A549 (cell line): ENCODE measurements around the gene BPIFA1. TPM values are rescaled to one million over a fixed set of nuclear protein-coding genes. Genes with fewer than 3 reads are reported as not detected.

Experiments used
- ATAC-seq, 2 experiments: fragments of 200-7000 bp in 1 of 2; fragments of >200 bp in 1 of 2; cut with Nextera tagmentation in 1 of 2; cut with Tn5 transposase in 1 of 2; 3 replicates each; pipeline versions ENCODE4 v1.8.0 to v1.9.1; 2018 to 2020; ENCODE audit warnings: mild to moderate bottlenecking in 1 of 2, moderate library complexity in 1 of 2
- CTCF ChIA-PET: fragments of 300-600 bp; sonication (Branson Sonifier 250); formaldehyde crosslinking; extraction: SDS; loops from one replicate; lab custom pipeline; 2021; ENCODE audit warnings: antibody characterized with exemption, inconsistent platforms; lab: Yijun Ruan, JAX
- POLR2A ChIA-PET: fragments of 350-600 bp; formaldehyde crosslinking; extraction: SDS; loops from one replicate; lab custom pipeline; 2021; ENCODE audit warnings: antibody characterized with exemption, inconsistent platforms; lab: Yijun Ruan, JAX
- DNase-seq, 2 experiments: peaks; one replicate each; pipeline versions ENCODE4 v3.0.0 to v3.0.0-alpha.2; 2011 to 2016; ENCODE audit warnings: low read depth in 1 of 2, low spot score in 1 of 2
- FAIRE-seq: peaks from 2 replicates; lab custom pipeline; 2011; peaks lifted over from hg19 to GRCh38; lab: Jason Lieb, UNC
- H3K27ac ChIP-seq, 2 experiments: fragments of >200 bp; sonication (Bioruptor Twin); formaldehyde crosslinking; 3 replicates each; pipeline ENCODE4 v1.5.1; 2016 to 2017
- H3K4me1 ChIP-seq: fragments of >200 bp; sonication (Bioruptor Twin); formaldehyde crosslinking; 3 replicates; pipeline ENCODE4 v1.6.1; 2016
- H3K4me2 ChIP-seq: fragments of >200 bp; sonication (Bioruptor Twin); formaldehyde crosslinking; 3 replicates; pipeline ENCODE4 v1.6.1; 2016
- H3K4me3 ChIP-seq: fragments of >200 bp; sonication (Bioruptor Twin); formaldehyde crosslinking; 3 replicates; pipeline ENCODE4 v1.5.1; 2016
- H3K9me3 ChIP-seq: fragments of >200 bp; sonication (Bioruptor Twin); formaldehyde crosslinking; 3 replicates; pipeline ENCODE4 v1.6.1; 2016
- ATOH8 ChIP-seq: fragments of 250-450 bp; sonication (Bioruptor Pico); IDR thresholded peaks from 2 replicates; pipeline ENCODE4 v1.5.0; 2020; ENCODE audit warnings: low read depth, mild to moderate bottlenecking, moderate library complexity
- BHLHE40 ChIP-seq: IDR thresholded peaks from 2 replicates; pipeline ENCODE4 v1.6.1; 2012; ENCODE audit warnings: low read depth, low read length, inconsistent platforms
- CHD4 ChIP-seq: fragments of 200-600 bp; sonication (generic); IDR thresholded peaks from 2 replicates; pipeline ENCODE4 v1.6.1; 2016; ENCODE audit warnings: antibody characterized with exemption, mild to moderate bottlenecking, borderline replicate concordance
- CTCF ChIP-seq: fragments of >200 bp; sonication (Bioruptor Twin); formaldehyde crosslinking; IDR thresholded peaks from 3 replicates; pipeline ENCODE4 v1.5.1; 2016
- E2F6 ChIP-seq: IDR thresholded peaks from 2 replicates; pipeline ENCODE4 v1.6.1; 2012; ENCODE audit warnings: low read depth, borderline replicate concordance
- ELK1 ChIP-seq: fragments of 150-350 bp; IDR thresholded peaks from 2 replicates; pipeline ENCODE4 v1.6.1; 2014; ENCODE audit warnings: low read depth, mild to moderate bottlenecking, low read length
- FOSB ChIP-seq: fragments of 250-450 bp; sonication (Bioruptor Pico); IDR thresholded peaks from 2 replicates; pipeline ENCODE4 v1.5.0; 2020; ENCODE audit warnings: mild to moderate bottlenecking, moderate library complexity
- GATA3 ChIP-seq: IDR thresholded peaks from 2 replicates; pipeline ENCODE4 v1.6.1; 2012; ENCODE audit warnings: borderline replicate concordance
- HDAC2 ChIP-seq: fragments of 200-600 bp; sonication (generic); IDR thresholded peaks from 2 replicates; pipeline ENCODE4 v1.6.1; 2016
- HOXA7 ChIP-seq: fragments of 250-450 bp; sonication (Bioruptor Pico); IDR thresholded peaks from 2 replicates; pipeline ENCODE4 v1.5.0; 2020; ENCODE audit warnings: mild to moderate bottlenecking, moderate library complexity
- KDM1A ChIP-seq: fragments of 200-600 bp; sonication (generic); IDR thresholded peaks from 2 replicates; pipeline ENCODE4 v1.6.1; 2016; ENCODE audit warnings: low read depth, mild to moderate bottlenecking
- MAFK ChIP-seq: fragments of 450-650 bp; IDR thresholded peaks from 2 replicates; pipeline ENCODE4 v1.6.1; 2014; ENCODE audit not compliant: partially characterized antibody
- PBX3 ChIP-seq: IDR thresholded peaks from 2 replicates; pipeline ENCODE4 v1.6.1; 2012
- POLR2A ChIP-seq: IDR thresholded peaks from 2 replicates; pipeline ENCODE4 v1.6.1; 2012; ENCODE audit warnings: mild to moderate bottlenecking, low read length
- RARB ChIP-seq: fragments of 250-450 bp; sonication (Bioruptor Pico); IDR thresholded peaks from 2 replicates; pipeline ENCODE4 v1.8.0; 2021; ENCODE audit warnings: mild to moderate bottlenecking, moderate library complexity
- RCOR1 ChIP-seq: fragments of 150-350 bp; IDR thresholded peaks from 2 replicates; pipeline ENCODE4 v1.6.1; 2014; ENCODE audit warnings: antibody characterized with exemption, low read length, low read depth
- RFX5 ChIP-seq: fragments of 450-650 bp; IDR thresholded peaks from 2 replicates; pipeline ENCODE4 v1.7.1; 2014; ENCODE audit warnings: antibody characterized with exemption, mild to moderate bottlenecking, moderate library complexity
- SMC3 ChIP-seq: fragments of >200 bp; sonication (Bioruptor Twin); formaldehyde crosslinking; IDR thresholded peaks from 3 replicates; pipeline ENCODE4 v1.6.1; 2018; ENCODE audit warnings: inconsistent platforms
- SREBF2 ChIP-seq: fragments of 450-650 bp; IDR thresholded peaks from 2 replicates; pipeline ENCODE4 v1.6.1; 2014; ENCODE audit warnings: mild to moderate bottlenecking, moderate library complexity
- TFCP2L1 ChIP-seq: fragments of 250-450 bp; sonication (Bioruptor Pico); IDR thresholded peaks from 2 replicates; pipeline ENCODE4 v1.5.0; 2021; ENCODE audit warnings: mild to moderate bottlenecking
- TP53 ChIP-seq: fragments of 250-450 bp; sonication (Bioruptor Pico); IDR thresholded peaks from 2 replicates; pipeline ENCODE4 v1.5.0; 2021; ENCODE audit warnings: mild to moderate bottlenecking, moderate library complexity
- ZC3H11A ChIP-seq: fragments of 450-650 bp; IDR thresholded peaks from 2 replicates; pipeline ENCODE4 v1.6.1; 2014; ENCODE audit warnings: antibody characterized with exemption, mild to moderate bottlenecking
- ZFP36 ChIP-seq: fragments of 450-650 bp; IDR thresholded peaks from 2 replicates; pipeline ENCODE4 v1.6.1; 2014; ENCODE audit warnings: borderline replicate concordance; ENCODE audit not compliant: partially characterized antibody
- WGBS: methylation state at CpG from one replicate; pipeline ENCODE4 v1.1.6; 2017; ENCODE audit errors: missing lambda C conversion rate; 5-methylcytosine and 5-hydroxymethylcytosine counted together
- polyA plus RNA-seq, 4 experiments: library from polyadenylated mRNA; depleted of rRNA in 3 of 4; stranded (reverse); fragments of >200 nt; fragmentation: RNase III in 1 of 4; extraction: RNeasy Plus Mini Kit Qiagen cat#74134 plus additional on column Dnase treatment in 1 of 4; gene quantifications; 2 replicates in 3 of 4; 3 replicates in 1 of 4; pipeline ENCODE4 v1.2.3, GENCODE V29; 2011 to 2017

BPIFA1 gene
- polyA plus RNA-seq, 2 of the 4 experiments (the other 2 are of a cell fraction): not detected

- ChIA-PET POLR2A (no interaction called here), CTCF (interaction anchor here (1.6 kb wide), 1 partner anchor 11 kb away, joined by 4 read pairs; no protein-coding TSS in a partner anchor)
Observed at GRCh38 chr20:33188421-33188820, 47.4 kb upstream of the BPIFA1 start.

GRCh38 chr20:33191484-33191883 is 44.3 kb upstream of the BPIFA1 start:
- H3K9me3 ChIP-seq: no peaks in the 10 kb centered on the region
- no peak for ATAC-seq
- TF ChIP-seq E2F6 (no peak), HOXA7 (CRISPR knock-in tag) (no peak), RCOR1 (no peak), GATA3 (0 out of 2 replicates have a peak, but pooled peaks have one; percentile 23)
- DNase-seq: no peak
- H3K4me1 ChIP-seq: peaks cover 10% of the 10 kb centered on the region; the same call in 1 of the 3 replicates
- under 1% methylated on average over 3 of the region's 3 CpGs for WGBS
- H3K4me3 ChIP-seq: no peak overlapping the region
- ChIA-PET CTCF (interaction anchor here (1.2 to 1.6 kb wide), 2 partner anchors 32 to 108 kb away, joined by 3 to 4 read pairs; no protein-coding TSS in a partner anchor), POLR2A (no interaction called here)
- peak overlapping the region; percentile 11; the same call in 2 of the 3 replicates for H3K4me2 ChIP-seq
- no peak for FAIRE-seq
- H3K27ac ChIP-seq: peak overlapping the region in 1 of 2 experiments; percentile 32; a peak in 1 of 6 replicates

More at GRCh38 chr20:33188421-33188820, 47.4 kb upstream of the BPIFA1 start:
- FAIRE-seq (no peak), DNase-seq (no peak), ATAC-seq (no peak)
- H3K4me2 ChIP-seq: no peak overlapping the region
- no peak for TF ChIP-seq SMC3
- TF ChIP-seq ATOH8: no peak
- TF ChIP-seq ZC3H11A: no peak
- TF ChIP-seq CHD4: no peak
- no peak for TF ChIP-seq POLR2A
- no peak for TF ChIP-seq E2F6
- TF ChIP-seq CTCF: no peak
- no peak for TF ChIP-seq PBX3
- no peak for TF ChIP-seq SREBF2
- TF ChIP-seq KDM1A: no peak
- TF ChIP-seq RFX5: no peak
- TF ChIP-seq HDAC2: no peak
- TF ChIP-seq BHLHE40: no peak
- TF ChIP-seq ZFP36: no peak
- no peak for TF ChIP-seq MAFK
- no peak for TF ChIP-seq RARB
- TF ChIP-seq TP53 (CRISPR knock-in tag): no peak
- no peak for TF ChIP-seq FOSB (CRISPR knock-in tag)
- TF ChIP-seq ELK1: no peak
- no peak for TF ChIP-seq TFCP2L1
- H3K4me1 ChIP-seq: peaks cover 10% of the 10 kb centered on the region; the same call in 1 of the 3 replicates
- 92% methylated on average over 9 of the region's 9 CpGs for WGBS
- H3K9me3 ChIP-seq: peaks cover 1% of the 10 kb centered on the region; the same call in 1 of the 3 replicates
- H3K4me3 ChIP-seq: no peak overlapping the region
- no peak overlapping the region for H3K27ac ChIP-seq
